Epidermal melanocyte (primary cell): ENCODE measurements around the gene TK1.
"Not testable (repeated sequence)": the region's sequence is repeated elsewhere in the genome, so short reads cannot be mapped to it uniquely, and the experiment has no call there.

Experiments used
- DNase-seq: peaks from one replicate; pipeline ENCODE4 v3.0.0; 2011; ENCODE audit warnings: low spot score; ENCODE audit not compliant: insufficient read length

TK1 gene

DNA sequence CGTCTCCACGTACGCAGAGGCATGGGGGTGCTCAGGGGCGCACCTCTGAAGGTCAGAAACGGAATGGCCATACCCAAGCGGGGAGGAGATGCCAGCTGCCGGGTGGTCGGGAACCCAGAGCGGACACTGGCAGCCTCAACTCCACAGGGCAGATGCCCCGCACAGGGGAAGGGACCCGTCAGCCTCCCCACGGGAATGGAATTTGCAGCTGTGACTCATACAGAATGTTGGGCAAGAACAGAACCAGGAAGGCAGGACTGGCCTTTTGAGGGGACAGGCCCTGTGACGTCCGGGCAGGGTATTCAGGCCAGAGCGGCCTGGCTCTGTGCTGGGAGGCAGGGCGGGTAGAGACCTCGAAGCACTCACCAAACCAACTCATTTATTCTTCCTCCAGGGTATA lies 7.5 kb downstream of the TK1 start:
- DNase-seq = no peak

DNA sequence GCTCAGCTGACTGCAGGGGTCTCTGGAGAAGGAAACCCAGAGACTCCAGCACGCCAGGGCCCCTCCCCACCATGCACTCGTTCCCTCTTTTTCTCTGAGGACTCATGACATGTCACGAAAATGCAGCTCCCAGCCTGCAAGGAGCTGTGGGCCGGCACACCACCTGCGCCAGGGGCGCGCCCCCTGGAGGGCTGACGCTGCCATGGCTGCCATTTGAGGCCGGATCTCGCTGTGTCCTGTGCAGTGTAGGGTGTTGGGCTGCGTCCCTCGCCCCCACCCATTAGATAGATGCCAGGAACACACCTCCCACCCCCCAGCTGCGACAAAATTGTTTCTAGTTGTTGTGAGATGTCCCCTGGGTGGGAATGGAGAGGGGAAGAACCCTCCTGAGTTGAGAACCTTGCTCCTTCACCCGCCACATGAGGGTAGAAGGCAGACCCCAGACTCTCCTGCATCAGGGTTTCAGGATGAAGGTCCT lies 10.3 kb downstream of the TK1 start:
- peak; percentile 36 for DNase-seq

DNA sequence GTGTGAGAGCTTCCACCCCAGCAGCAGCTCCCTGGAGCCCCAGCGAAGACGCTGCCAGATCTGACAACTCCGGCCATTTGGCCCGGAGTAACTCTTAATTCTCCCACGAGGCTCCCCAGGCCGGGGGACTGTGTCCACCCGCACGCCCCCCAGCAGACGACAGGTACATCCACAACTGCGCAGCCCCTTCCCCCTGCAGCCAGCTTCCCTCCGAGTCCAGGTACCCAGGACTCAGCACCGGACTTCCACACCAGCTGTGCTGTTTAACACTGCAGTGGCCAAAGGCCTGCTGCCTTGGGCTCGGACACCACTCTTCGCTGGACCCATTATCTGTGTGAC lies 11.2 kb downstream of the TK1 start:
- DNase-seq = no peak

DNA sequence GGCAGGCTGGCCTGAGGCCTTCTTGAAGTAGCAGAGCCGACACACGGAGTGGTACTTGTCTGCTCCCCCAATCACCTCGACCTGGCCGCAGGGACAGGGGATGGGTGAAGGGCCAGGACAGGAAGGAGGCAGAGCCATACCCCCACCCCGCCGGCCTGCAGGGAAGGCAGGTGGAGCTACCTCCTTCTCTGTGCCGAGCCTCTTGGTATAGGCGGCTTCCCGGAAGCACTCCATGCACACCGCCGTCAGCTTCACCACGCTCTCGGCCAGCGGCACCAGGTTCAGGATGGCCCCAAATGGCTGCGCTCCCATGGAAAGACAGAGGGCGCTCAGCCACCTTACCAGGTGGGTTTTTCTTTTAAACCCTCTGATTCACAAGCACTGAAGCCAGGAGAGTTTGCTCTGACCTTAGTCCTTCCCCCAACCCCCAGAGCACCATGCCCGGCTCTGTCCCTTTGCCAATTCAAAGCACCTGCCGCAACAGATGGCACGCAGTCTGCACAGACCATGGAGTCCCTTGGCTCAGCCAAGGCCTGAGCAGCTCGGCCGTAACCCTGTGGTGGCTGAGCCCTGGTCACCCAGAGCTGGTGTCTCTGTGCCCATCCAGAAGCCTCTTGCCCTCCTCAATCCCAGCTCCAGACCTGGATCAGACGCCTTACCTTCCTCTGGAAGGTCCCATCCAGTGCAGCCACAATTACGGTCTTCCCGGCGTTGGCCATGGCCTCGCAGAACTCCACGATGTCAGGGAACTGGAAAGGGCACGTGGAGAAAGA lies 11.8 kb downstream of the TK1 start:
- no peak for DNase-seq

DNA sequence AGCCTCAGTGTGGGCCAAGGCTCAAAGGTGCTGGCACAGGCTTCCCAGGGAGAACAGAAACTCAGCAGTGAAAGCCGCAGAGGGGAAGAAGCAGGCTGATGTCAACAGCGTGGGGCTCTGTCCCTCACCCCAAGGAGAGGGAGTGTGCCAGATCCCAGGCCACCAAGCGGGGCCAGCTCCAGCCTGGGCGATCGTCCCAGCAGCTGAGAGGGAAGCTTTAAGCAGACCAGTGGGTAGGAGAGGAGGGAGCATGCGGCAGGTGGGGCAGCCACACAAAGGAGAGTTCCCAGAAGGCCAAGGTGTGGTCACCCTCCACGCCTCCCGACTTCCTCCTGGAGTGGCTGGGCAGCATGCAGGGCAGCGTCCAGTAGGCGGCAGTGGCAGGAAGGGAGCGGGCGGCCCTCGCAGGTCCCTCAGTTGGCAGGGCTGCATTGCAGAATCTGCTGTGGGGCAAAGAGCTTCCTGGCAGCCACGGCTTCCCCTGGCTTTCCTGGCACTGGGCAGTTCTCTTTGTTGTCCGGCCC lies 12.4 kb downstream of the TK1 start:
- no peak for DNase-seq

DNA sequence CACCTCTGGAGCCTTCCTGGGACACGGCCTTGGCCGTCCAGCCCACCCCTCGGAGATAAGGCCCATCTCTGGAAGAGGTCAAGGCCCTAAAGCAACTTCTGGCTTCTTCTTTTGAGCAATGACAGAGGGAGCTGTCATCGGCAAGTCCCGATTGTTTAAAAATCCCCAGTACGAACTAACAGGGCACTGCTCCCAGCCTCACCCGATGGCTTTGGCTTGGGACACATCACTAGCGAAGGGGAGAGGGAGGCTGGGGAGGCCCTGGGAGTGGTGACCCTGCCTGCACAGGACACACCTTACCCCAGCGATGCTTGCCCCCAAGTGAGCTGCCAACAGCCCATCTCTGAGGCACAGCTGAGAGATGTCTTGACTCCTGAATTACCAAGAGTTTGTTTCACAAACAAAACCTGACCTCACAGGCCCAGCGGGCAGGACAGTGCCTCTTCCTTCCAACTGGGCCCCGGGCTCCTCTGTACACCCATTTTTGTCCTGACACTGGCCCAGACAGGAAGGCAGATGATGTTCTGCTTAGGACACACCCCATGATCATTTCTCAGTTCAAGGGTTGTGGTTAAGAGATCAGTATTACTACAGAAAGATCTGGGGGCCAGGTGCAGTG lies 13.6 kb downstream of the TK1 start:
- no peak for DNase-seq

DNA sequence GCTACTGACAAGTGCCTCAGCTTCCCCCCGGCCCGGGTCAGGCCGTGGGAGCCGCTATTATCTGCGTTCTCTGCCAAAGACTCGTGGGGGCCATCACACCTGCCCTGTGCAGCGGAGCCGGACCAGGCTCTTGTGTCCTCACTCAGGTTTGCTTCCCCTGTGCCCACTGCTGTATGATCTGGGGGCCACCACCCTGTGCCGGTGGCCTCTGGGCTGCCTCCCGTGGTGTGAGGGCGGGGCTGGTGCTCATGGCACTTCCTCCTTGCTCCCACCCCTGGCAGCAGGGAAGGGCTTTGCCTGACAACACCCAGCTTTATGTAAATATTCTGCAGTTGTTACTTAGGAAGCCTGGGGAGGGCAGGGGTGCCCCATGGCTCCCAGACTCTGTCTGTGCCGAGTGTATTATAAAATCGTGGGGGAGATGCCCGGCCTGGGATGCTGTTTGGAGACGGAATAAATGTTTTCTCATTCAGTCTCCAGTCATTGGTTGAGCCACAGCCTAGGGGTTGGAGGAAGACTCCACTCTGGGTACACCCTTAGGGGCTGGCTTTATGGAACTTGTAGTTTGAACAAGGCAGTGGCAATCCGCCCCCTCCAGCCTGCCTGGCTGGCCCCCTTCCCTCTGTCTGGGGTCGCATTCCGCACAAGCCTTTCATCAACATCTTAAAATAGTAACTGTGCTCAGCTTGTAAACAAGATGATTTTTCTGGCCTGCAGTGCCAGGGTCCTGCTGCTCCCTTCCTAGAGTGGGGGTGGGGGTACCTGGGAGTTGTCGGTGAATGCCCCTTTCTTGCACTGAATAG lies 14.4 kb downstream of the TK1 start:
- no peak for DNase-seq

DNA sequence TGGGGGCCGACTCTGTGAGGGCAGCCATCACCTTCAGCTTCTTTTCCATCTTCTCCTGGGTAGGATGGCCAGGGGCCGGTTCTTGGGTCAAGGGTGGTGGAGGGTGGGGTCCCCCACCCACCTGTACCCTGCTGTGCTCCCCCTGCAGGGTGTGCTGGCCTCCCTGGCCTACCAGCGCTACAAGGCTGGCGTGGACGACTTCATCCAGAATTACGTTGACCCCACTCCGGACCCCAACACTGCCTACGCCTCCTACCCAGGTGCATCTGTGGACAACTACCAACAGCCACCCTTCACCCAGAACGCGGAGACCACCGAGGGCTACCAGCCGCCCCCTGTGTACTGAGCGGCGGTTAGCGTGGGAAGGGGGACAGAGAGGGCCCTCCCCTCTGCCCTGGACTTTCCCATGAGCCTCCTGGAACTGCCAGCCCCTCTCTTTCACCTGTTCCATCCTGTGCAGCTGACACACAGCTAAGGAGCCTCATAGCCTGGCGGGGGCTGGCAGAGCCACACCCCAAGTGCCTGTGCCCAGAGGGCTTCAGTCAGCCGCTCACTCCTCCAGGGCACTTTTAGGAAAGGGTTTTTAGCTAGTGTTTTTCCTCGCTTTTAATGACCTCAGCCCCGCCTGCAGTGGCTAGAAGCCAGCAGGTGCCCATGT lies 15.1 kb downstream of the TK1 start:
- not testable (repeated sequence) for DNase-seq

DNA sequence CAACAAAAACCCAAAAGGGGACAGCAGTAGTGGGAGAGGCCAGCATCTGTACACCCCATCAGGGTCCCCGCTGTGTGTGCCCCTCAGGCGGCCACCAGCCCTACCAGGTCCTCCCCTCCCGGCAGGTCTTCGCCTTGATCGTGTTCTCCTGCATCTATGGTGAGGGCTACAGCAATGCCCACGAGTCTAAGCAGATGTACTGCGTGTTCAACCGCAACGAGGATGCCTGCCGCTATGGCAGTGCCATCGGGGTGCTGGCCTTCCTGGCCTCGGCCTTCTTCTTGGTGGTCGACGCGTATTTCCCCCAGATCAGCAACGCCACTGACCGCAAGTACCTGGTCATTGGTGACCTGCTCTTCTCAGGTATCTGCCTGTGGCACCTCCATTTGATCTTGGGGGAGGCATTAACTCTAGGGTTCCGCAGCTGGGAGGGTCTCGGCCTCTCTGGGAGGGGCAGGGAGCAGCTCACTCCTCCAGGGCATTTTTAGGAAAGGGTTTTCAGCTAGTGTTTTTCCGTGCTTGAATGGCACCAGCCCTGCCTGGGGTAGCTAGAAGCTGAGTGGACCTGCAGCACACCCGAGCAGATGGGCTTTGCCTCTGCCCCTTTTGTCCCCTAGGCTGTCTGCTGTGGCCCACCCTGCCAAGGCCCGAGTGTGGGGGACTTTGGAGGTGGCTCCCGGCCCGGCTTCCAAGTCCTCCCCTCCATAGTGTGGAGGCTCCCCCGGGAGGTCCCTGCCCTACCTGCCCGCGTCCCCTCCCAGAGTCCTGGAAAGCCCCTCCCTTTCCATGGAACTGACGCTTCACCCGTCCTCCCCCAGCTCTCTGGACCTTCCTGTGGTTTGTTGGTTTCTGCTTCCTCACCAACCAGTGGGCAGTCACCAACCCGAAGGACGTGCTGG lies 15.9 kb downstream of the TK1 start:
- no peak for DNase-seq

DNA sequence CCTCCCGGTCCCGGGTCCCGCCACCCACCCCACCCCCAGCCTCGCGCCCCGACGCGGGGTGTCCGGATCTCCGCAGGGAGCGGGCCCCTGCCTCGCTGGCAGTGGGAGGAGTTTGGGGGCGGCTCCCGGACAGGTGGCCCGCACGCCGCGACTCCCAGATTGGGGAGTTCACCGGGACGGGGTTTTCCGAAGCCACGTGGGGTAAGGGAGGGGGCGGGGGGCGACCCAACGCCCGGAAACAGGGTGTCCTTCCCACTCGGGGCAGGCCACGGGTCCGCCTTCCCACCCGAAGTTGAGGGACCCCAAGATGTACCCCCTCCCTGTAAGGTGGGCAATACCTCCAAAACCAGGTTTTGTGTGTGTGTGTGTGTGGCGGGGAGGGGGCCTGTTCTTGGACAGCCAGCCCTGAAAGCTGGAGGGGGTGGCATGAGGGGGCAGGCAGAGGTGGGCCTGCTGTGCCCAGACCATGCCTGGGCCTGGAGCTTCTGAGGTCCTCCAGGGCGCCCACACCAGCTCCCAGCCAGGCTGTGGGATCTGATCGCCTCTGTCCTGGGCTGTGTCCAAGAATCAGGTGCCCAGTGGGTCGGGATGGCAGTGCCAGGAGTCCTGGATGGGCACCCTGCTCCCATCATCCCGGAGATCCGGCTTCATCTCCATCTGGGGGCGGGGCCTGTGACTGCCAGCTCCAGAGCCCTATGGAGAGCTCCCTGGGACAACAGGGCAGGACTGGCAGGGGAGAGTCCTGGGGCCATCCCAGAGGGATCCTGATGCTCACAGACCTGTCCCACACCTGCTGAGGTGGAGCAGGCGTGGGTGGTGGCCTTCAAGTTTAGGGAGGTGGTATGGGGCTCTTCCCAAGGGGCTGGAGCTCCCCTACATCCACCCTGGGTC lies 17.7 kb downstream of the TK1 start:
- peak; percentile 83 for DNase-seq

DNA sequence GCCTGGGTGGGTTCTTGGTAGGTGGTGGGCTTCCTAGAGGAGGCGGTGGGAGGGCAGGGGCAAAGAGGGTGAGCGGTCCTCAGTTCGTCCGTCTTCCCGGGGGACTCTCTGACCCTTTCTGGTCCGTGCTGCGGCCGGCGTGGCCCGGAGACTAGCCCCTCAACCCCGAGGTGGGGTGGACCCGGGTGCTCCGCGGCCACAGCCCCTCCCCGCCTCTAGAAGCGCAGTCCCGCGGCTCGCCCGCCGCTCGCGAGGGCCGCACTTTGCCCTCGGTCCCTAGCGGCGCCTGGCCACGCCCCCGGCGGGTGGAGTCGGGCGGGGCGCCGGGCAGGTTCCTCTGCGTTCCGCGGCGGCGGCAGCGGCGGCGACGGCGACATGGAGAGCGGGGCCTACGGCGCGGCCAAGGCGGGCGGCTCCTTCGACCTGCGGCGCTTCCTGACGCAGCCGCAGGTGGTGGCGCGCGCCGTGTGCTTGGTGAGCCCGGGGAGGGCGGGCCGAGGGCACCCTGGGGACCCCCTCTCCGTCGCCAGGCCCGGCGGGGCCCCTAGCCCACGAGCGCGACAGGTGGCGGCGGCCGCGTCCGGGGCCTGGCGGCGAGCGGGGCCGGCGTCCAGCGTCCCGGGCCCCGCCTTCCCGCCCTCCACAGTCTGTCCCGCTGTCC lies 18.5 kb downstream of the TK1 start, which contains the start of gene SYNGR2:
Gene SYNGR2, plus strand, starts transcription at position 340 of the 661 bp plus-strand sequence. Its CDS starts 36 bp downstream, at position 376.
- DNase-seq = peak; percentile 83

DNA sequence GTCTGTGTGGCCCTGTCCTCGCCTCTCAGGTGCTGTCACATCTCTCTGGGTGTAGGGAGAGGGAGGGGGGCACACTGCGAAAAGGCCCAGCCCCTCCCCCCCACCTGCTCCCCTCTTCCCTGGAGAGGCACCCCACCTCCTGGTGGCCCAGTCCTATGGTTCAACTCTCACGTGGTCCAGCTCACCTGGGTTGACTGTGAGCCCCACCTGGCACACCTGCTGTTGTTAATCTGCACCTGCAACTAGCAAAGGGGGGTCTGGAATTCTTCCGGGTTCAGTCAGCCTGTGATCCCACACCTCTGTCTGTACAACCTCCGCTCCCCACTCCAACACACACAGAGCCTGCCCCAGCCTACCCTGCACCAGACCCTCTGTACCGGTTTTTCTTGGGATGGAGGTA lies 20.4 kb downstream of the TK1 start:
- no peak for DNase-seq

DNA sequence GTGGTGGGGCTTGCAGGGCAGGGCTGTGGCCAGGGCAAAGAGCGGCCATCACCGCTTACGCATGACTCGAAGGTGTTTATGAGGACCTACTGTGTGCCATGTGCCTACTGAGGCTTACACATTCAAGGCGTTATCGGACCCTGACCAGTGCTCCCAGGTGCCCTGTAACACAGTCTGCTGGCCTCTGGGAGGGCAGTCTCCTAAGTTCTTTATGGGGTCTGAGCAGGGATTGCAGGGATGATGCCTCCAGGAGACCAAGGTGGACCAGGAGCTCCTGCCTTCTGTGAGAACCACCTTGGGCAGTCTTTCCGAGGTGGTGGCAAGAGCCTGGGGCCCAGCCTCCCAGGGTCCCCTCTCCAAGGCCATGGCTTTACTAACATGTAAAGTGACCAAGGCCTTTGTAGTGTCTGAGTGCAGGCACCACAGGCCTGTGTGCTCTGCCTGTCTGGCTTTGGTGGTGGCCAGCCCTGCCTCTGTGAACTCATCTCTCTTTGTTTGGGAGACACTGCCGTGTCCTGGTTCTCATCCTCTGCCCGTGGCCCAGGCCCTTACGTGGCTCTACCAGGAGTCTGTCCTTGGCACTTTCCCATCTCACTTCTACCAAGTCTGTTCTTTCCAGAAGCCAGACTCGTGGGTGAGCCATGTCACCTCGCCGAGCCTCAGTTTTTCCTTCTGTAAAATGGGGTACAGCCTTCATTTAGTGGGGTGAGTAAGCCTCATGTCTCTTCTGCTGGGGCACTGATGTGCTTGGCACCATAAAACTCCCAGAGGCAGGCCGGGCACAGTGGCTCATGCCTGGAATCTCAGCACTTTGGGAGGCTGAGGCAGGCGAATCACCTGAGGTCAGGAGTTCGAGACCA lies 21.9 kb downstream of the TK1 start:
- DNase-seq = no peak

DNA sequence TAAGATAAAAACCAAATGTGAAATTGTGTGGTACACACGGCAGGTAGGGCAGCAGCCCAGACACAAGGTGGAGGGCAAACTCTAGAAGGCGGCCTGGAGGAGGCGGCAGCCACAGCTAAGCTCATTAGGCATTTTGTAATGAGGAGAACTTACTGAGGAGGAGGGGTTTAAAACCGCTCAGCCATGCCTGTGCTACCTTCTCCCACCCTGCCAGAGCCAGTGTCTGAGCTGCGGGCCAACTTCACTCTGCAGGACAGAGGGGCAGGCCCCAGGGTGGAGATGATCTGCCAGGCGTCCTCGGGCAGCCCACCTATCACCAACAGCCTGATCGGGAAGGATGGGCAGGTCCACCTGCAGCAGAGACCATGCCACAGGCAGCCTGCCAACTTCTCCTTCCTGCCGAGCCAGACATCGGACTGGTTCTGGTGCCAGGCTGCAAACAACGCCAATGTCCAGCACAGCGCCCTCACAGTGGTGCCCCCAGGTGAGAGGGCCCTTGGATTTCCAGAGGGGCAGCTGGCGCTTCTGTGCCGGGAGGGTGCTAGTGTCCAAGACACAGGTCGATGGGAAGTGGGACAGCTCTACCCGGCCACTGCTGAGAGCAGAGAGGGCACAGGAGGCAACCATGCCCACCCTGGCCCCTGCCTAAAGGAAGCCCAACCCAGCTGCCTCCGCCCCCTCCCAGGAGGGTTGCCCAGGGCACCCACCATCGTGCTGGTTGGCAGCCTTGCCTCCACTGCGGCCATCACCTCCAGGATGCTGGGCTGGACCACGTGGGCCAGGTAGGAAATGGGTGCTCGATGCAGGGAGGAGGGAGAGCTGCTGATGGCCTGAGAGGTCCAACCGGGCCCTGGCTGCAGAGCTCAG lies 22.7 kb downstream of the TK1 start:
- DNase-seq = no peak

DNA sequence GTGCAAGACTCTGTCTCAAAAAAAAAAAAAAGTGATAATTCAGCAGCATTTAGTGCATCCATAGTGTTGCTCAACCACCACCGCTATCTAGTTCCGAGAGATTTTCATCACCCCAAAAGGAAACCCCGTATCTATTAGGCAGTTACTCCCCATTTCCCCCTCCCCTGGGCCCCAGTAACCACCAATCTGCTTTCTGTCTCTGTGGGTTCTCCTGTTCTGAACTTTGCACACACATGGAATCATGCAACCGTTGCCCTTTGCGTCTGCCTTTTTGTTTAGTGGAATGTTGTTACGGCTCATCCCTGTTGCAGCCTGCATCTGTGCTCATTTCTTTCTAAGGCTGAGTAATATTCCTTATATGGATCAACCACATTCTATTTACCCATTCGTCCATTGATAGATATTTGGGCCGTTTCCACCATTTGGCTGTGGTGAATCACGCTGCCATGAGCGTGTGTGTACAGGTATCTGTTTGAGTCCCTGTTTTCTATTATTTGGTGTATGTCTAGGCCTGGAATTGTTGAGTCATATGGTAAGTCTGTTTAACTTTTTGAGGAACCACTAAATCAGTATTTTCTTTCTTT lies 27.2 kb downstream of the TK1 start:
- DNase-seq = no peak
